ENCODE data around the gene SH3RF3.

Gene SH3RF3

GRCh38 chr2:109513749-109514588, 385.0 kb downstream of the SH3RF3 start:
- peaks cover 4% of the 10 kb centered on the region for H3K9me3 ChIP-seq (ENCODE audit: control insufficient read depth, low read length)
- H3K4me3 ChIP-seq (ENCODE audit: extremely low read depth, insufficient read depth, low read length, poor library complexity, severe bottlenecking): no peak overlapping the region
- no peaks in the 10 kb centered on the region for H3K36me3 ChIP-seq (ENCODE audit: control insufficient read depth, insufficient read depth, low read length)
- 92 to 96% methylated on average over 17 to 20 of the region's 20 CpGs for WGBS, 2 experiments (ENCODE audit: insufficient coverage in 2 of 2)
- H3K4me1 ChIP-seq (ENCODE audit: control insufficient read depth, insufficient read depth, low read length, poor library complexity, severe bottlenecking): no peaks in the 10 kb centered on the region
- H3K27ac ChIP-seq (ENCODE audit: low read depth, low read length, severe bottlenecking): no peak overlapping the region

GRCh38 chr2:109514857-109515256, 385.9 kb downstream of the SH3RF3 start:
- Histone ChIP-seq H3K4me1 (ENCODE audit: control insufficient read depth, insufficient read depth, low read length, poor library complexity, severe bottlenecking) (no peaks in the 10 kb centered on the region), H3K4me3 (ENCODE audit: extremely low read depth, insufficient read depth, low read length, poor library complexity, severe bottlenecking) (no peak overlapping the region), H3K9me3 (ENCODE audit: control insufficient read depth, low read length) (no peaks in the 10 kb centered on the region), H3K27ac (ENCODE audit: low read depth, low read length, severe bottlenecking) (no peak overlapping the region), H3K36me3 (ENCODE audit: control insufficient read depth, insufficient read depth, low read length) (no peaks in the 10 kb centered on the region)
- WGBS, 2 experiments (ENCODE audit: insufficient coverage in 2 of 2): 87 to 100% methylated on average over 5 of the region's 5 CpGs

- Histone ChIP-seq H3K27ac (ENCODE audit: low read depth, low read length, severe bottlenecking) (no peak overlapping the region), H3K4me1 (ENCODE audit: control insufficient read depth, insufficient read depth, low read length, poor library complexity, severe bottlenecking) (no peaks in the 10 kb centered on the region), H3K9me3 (ENCODE audit: control insufficient read depth, low read length) (no peaks in the 10 kb centered on the region), H3K36me3 (ENCODE audit: control insufficient read depth, insufficient read depth, low read length) (no peaks in the 10 kb centered on the region), H3K4me3 (ENCODE audit: extremely low read depth, insufficient read depth, low read length, poor library complexity, severe bottlenecking) (no peak overlapping the region)
- 28 to 35% methylated on average over 18 to 19 of the region's 20 CpGs for WGBS, 2 experiments (ENCODE audit: insufficient coverage in 2 of 2)
Measured at GRCh38 chr2:109516445-109517117, 387.6 kb downstream of the SH3RF3 start.

DNA sequence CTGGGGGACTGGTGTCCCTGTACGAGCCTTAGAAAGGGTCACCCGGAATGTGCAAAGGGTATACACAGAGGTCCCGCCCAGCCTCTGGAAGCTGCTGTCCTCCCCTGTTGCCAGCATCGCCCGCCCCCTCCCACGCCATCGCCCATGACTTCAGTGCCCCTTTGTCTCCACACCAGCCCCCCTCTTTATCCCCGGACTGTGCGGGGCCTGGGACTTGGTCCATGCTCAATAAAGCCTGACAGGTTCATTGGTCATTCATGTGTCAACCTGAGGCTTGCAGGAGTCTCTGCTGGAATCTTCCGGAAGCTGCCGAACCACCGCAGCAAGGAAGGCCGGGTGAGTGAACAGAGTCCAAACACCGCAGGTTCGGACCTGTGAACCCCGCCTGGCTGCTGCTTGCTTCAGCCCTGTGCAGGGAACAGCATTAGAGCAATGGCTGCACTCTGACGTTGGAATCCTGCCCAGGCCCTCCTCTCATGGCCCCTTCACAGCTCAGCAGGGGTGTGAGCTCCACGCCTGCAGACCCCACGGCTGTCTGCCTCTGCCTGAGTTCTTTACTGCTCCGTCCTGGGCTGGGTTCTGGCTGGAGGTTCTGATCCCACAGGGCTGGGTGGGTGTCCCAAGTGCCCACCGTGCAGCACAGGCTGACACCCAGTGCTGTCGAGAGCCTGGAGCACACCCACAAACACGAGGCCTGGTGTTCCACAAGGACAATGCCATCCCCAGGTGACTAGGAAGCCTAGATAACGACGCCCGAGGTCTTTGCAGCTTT, 388.3 kb downstream of the SH3RF3 start:
- whole genome bisulfite sequencing, 2 experiments (ENCODE audit: insufficient coverage in 2 of 2): 83% methylated on average over 19 to 25 of the region's 26 CpGs

GRCh38 chr2:109519513-109519912, 390.5 kb downstream of the SH3RF3 start:
- H3K9me3 ChIP-seq (ENCODE audit: control insufficient read depth, low read length): no peaks in the 10 kb centered on the region
- H3K4me1 ChIP-seq (ENCODE audit: control insufficient read depth, insufficient read depth, low read length, poor library complexity, severe bottlenecking): no peaks in the 10 kb centered on the region
- WGBS, 2 experiments (ENCODE audit: insufficient coverage in 2 of 2): 89 to 94% methylated on average over 4 of the region's 4 CpGs
- no peak overlapping the region for H3K4me3 ChIP-seq (ENCODE audit: extremely low read depth, insufficient read depth, low read length, poor library complexity, severe bottlenecking)
- no peaks in the 10 kb centered on the region for H3K36me3 ChIP-seq (ENCODE audit: control insufficient read depth, insufficient read depth, low read length)
- no peak overlapping the region for H3K27ac ChIP-seq (ENCODE audit: low read depth, low read length, severe bottlenecking)

More for the DNA sequence above, 388.3 kb downstream of the SH3RF3 start:
- Histone ChIP-seq H3K36me3 (ENCODE audit: control insufficient read depth, insufficient read depth, low read length) (no peaks in the 10 kb centered on the region), H3K4me1 (ENCODE audit: control insufficient read depth, insufficient read depth, low read length, poor library complexity, severe bottlenecking) (no peaks in the 10 kb centered on the region), H3K9me3 (ENCODE audit: control insufficient read depth, low read length) (no peaks in the 10 kb centered on the region), H3K4me3 (ENCODE audit: extremely low read depth, insufficient read depth, low read length, poor library complexity, severe bottlenecking) (no peak overlapping the region), H3K27ac (ENCODE audit: low read depth, low read length, severe bottlenecking) (no peak overlapping the region)

- no peaks in the 10 kb centered on the region for H3K4me1 ChIP-seq (ENCODE audit: control insufficient read depth, insufficient read depth, low read length, poor library complexity, severe bottlenecking)
- no peak overlapping the region for H3K27ac ChIP-seq (ENCODE audit: low read depth, low read length, severe bottlenecking)
- H3K9me3 ChIP-seq (ENCODE audit: control insufficient read depth, low read length): no peaks in the 10 kb centered on the region
- H3K4me3 ChIP-seq (ENCODE audit: extremely low read depth, insufficient read depth, low read length, poor library complexity, severe bottlenecking): no peak overlapping the region
- H3K36me3 ChIP-seq (ENCODE audit: control insufficient read depth, insufficient read depth, low read length): no peaks in the 10 kb centered on the region
- 87 to 88% methylated on average over 12 to 16 of the region's 20 CpGs for WGBS, 2 experiments (ENCODE audit: insufficient coverage in 2 of 2)
Measured at GRCh38 chr2:109521233-109522062, 392.4 kb downstream of the SH3RF3 start.

DNA sequence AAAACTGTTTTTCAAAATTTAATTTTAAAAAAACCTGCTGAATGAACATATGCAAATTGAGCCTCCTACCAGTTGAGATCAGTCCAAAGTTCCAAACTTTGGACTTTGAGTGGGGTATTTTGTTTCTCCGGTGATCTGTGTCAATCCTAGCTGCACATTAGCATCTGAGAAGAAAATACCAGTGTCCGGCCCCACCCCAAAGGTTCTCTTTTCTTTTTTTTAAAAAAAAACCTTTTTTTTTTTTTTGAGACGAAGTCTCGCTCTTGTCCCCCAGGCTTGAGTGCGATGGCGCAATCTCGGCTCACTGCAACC, 393.0 kb downstream of the SH3RF3 start:
- WGBS, 2 experiments (ENCODE audit: insufficient coverage in 2 of 2): 92 to 96% methylated on average over 4 of the region's 7 CpGs
- Histone ChIP-seq H3K4me1 (ENCODE audit: control insufficient read depth, insufficient read depth, low read length, poor library complexity, severe bottlenecking) (no peaks in the 10 kb centered on the region), H3K9me3 (ENCODE audit: control insufficient read depth, low read length) (no peaks in the 10 kb centered on the region), H3K4me3 (ENCODE audit: extremely low read depth, insufficient read depth, low read length, poor library complexity, severe bottlenecking) (no peak overlapping the region), H3K36me3 (ENCODE audit: control insufficient read depth, insufficient read depth, low read length) (no peaks in the 10 kb centered on the region), H3K27ac (ENCODE audit: low read depth, low read length, severe bottlenecking) (no peak overlapping the region)

- no peak overlapping the region for H3K4me3 ChIP-seq (ENCODE audit: extremely low read depth, insufficient read depth, low read length, poor library complexity, severe bottlenecking)
- H3K36me3 ChIP-seq (ENCODE audit: control insufficient read depth, insufficient read depth, low read length): no peaks in the 10 kb centered on the region
- H3K27ac ChIP-seq (ENCODE audit: low read depth, low read length, severe bottlenecking): no peak overlapping the region
- 78 to 80% methylated on average over 3 to 4 of the region's 6 CpGs for WGBS, 2 experiments (ENCODE audit: insufficient coverage in 2 of 2)
- H3K4me1 ChIP-seq (ENCODE audit: control insufficient read depth, insufficient read depth, low read length, poor library complexity, severe bottlenecking): peaks cover 4% of the 10 kb centered on the region
- H3K9me3 ChIP-seq (ENCODE audit: control insufficient read depth, low read length): no peaks in the 10 kb centered on the region
Measured at GRCh38 chr2:109523121-109523520, 394.1 kb downstream of the SH3RF3 start.

- Histone ChIP-seq H3K36me3 (ENCODE audit: control insufficient read depth, insufficient read depth, low read length) (no peaks in the 10 kb centered on the region), H3K4me1 (ENCODE audit: control insufficient read depth, insufficient read depth, low read length, poor library complexity, severe bottlenecking) (peaks cover 4% of the 10 kb centered on the region), H3K4me3 (ENCODE audit: extremely low read depth, insufficient read depth, low read length, poor library complexity, severe bottlenecking) (no peak overlapping the region), H3K27ac (ENCODE audit: low read depth, low read length, severe bottlenecking) (no peak overlapping the region), H3K9me3 (ENCODE audit: control insufficient read depth, low read length) (no peaks in the 10 kb centered on the region)
- WGBS, 2 experiments (ENCODE audit: insufficient coverage in 2 of 2): 91 to 93% methylated on average over 7 to 9 of the region's 13 CpGs
Measured at GRCh38 chr2:109523536-109524361, 394.7 kb downstream of the SH3RF3 start.
